22Rv1 (cell line): ENCODE results near the gene PCED1B.

Experiments
- ZFX ChIP-seq: fragments of 450-650 bp; IDR thresholded peaks from 2 replicates; pipeline ENCODE4 v1.6.1; 2017; ENCODE audit warnings: antibody characterized with exemption, borderline replicate concordance
- TF ChIP-seq, protein P1 (sequence below): fragments of 450-650 bp; IDR thresholded peaks from 2 replicates; pipeline ENCODE4 v1.5.1; 2017; ENCODE audit warnings: mild to moderate bottlenecking

DNA sequence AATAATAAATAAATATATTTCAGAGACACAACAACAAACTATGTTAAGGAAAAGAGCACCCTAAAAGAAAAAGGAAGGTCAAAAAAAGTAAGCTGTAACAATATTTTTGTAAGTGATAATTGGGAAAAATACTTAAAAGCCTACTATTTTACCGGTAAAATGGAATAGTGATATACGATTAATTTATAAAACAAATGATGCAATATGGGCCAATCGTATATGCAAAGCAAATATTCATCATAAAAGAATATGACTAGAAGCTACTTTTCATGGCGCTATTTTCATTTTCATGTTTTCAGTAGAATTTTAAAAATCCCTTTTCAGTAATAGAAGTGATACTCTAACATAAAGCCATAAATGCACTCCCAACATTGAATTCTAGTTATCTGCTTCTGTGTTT, 131.4 kb downstream of the PCED1B start:
- TF ChIP-seq, protein P1, sequence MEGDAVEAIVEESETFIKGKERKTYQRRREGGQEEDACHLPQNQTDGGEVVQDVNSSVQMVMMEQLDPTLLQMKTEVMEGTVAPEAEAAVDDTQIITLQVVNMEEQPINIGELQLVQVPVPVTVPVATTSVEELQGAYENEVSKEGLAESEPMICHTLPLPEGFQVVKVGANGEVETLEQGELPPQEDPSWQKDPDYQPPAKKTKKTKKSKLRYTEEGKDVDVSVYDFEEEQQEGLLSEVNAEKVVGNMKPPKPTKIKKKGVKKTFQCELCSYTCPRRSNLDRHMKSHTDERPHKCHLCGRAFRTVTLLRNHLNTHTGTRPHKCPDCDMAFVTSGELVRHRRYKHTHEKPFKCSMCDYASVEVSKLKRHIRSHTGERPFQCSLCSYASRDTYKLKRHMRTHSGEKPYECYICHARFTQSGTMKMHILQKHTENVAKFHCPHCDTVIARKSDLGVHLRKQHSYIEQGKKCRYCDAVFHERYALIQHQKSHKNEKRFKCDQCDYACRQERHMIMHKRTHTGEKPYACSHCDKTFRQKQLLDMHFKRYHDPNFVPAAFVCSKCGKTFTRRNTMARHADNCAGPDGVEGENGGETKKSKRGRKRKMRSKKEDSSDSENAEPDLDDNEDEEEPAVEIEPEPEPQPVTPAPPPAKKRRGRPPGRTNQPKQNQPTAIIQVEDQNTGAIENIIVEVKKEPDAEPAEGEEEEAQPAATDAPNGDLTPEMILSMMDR, result no peak
- TF ChIP-seq ZFX, result no peak
